ES-I3 (cell line): ENCODE measurements around the gene PALM.

Source experiments
- H3K36me3 ChIP-seq: 2 replicates; pipeline ENCODE4 v1.6.1; 2013; ENCODE audit warnings: mild to moderate bottlenecking, low read length, control low read depth, moderate library complexity; ENCODE audit not compliant: insufficient read depth
- H3K4me1 ChIP-seq: 2 replicates; pipeline ENCODE4 v1.6.1; 2013; ENCODE audit warnings: mild to moderate bottlenecking, control low read depth, low read length; ENCODE audit not compliant: insufficient read depth
- H3K9ac ChIP-seq: 2 replicates; pipeline ENCODE4 v1.6.1; 2013; ENCODE audit warnings: low read depth, mild to moderate bottlenecking, low read length, moderate library complexity
- H3K9me3 ChIP-seq: 2 replicates; pipeline ENCODE4 v1.6.1; 2013; ENCODE audit warnings: mild to moderate bottlenecking, low read length, moderate library complexity; ENCODE audit not compliant: control insufficient read depth, insufficient read depth

The PALM gene

GRCh38 chr19:709965-710571, 1.3 kb downstream of the PALM start:
- Histone ChIP-seq H3K9me3 (no peaks in the 10 kb centered on the region), H3K9ac (peak overlapping the region; percentile 52; the same call in 1 of the 2 replicates), H3K4me1 (peaks cover 9% of the 10 kb centered on the region; the same call in 1 of the 2 replicates), H3K36me3 (no peaks in the 10 kb centered on the region)

- Histone ChIP-seq H3K36me3 (no peaks in the 10 kb centered on the region), H3K9ac (no peak overlapping the region), H3K9me3 (peaks cover 6% of the 10 kb centered on the region), H3K4me1 (peaks cover 9% of the 10 kb centered on the region; the same call in 1 of the 2 replicates)
Measured at GRCh38 chr19:710767-711166, 2.0 kb downstream of the PALM start.

- peaks cover 6% of the 10 kb centered on the region for H3K9me3 ChIP-seq
- peaks cover 9% of the 10 kb centered on the region; the same call in 1 of the 2 replicates for H3K4me1 ChIP-seq
- no peak overlapping the region for H3K9ac ChIP-seq
Measured at GRCh38 chr19:711254-711653, 2.5 kb downstream of the PALM start.

GRCh38 chr19:715347-715746, 6.6 kb downstream of the PALM start:
- Histone ChIP-seq H3K9ac (no peak overlapping the region), H3K4me1 (peaks cover 14% of the 10 kb centered on the region; the same call in 1 of the 2 replicates), H3K9me3 (peaks cover 6% of the 10 kb centered on the region), H3K36me3 (no peaks in the 10 kb centered on the region)

More at GRCh38 chr19:711254-711653, 2.5 kb downstream of the PALM start:
- H3K36me3 ChIP-seq: no peaks in the 10 kb centered on the region

- Histone ChIP-seq H3K9ac (no peak overlapping the region), H3K4me1 (peaks cover 5% of the 10 kb centered on the region; the same call in 1 of the 2 replicates), H3K9me3 (peaks cover 6% of the 10 kb centered on the region), H3K36me3 (no peaks in the 10 kb centered on the region)
Measured at GRCh38 chr19:718251-718951, 9.7 kb downstream of the PALM start.

GRCh38 chr19:718991-719512, 10.3 kb downstream of the PALM start:
- Histone ChIP-seq H3K4me1 (peaks cover 5% of the 10 kb centered on the region; the same call in 1 of the 2 replicates), H3K9me3 (peaks cover 6% of the 10 kb centered on the region), H3K36me3 (no peaks in the 10 kb centered on the region), H3K9ac (no peak overlapping the region)

- H3K4me1 ChIP-seq: peaks cover 5% of the 10 kb centered on the region; the same call in 1 of the 2 replicates
- H3K9ac ChIP-seq: no peak overlapping the region
- H3K36me3 ChIP-seq: no peaks in the 10 kb centered on the region
- peaks cover 6% of the 10 kb centered on the region for H3K9me3 ChIP-seq
Measured at GRCh38 chr19:719636-720344, 11.1 kb downstream of the PALM start.

GRCh38 chr19:720345-721160, 11.8 kb downstream of the PALM start:
- Histone ChIP-seq H3K9me3 (peaks cover 2% of the 10 kb centered on the region), H3K9ac (no peak overlapping the region), H3K4me1 (peaks cover 5% of the 10 kb centered on the region; the same call in 1 of the 2 replicates), H3K36me3 (no peaks in the 10 kb centered on the region)

- peaks cover 5% of the 10 kb centered on the region; the same call in 1 of the 2 replicates for H3K4me1 ChIP-seq
- H3K36me3 ChIP-seq: no peaks in the 10 kb centered on the region
- no peaks in the 10 kb centered on the region for H3K9me3 ChIP-seq
- H3K9ac ChIP-seq: no peak overlapping the region
Measured at GRCh38 chr19:722553-723101, 13.9 kb downstream of the PALM start.

GRCh38 chr19:723247-723646, 14.5 kb downstream of the PALM start:
- Histone ChIP-seq H3K4me1 (peaks cover 3% of the 10 kb centered on the region; the same call in 1 of the 2 replicates), H3K36me3 (no peaks in the 10 kb centered on the region), H3K9me3 (no peaks in the 10 kb centered on the region), H3K9ac (no peak overlapping the region)

- Histone ChIP-seq H3K4me1 (no peaks in the 10 kb centered on the region; the same call in 1 of the 2 replicates), H3K9ac (no peak overlapping the region), H3K36me3 (no peaks in the 10 kb centered on the region), H3K9me3 (no peaks in the 10 kb centered on the region)
Measured at GRCh38 chr19:723714-724113, 15.0 kb downstream of the PALM start.

- H3K9me3 ChIP-seq: no peaks in the 10 kb centered on the region
- no peak overlapping the region for H3K9ac ChIP-seq
- H3K4me1 ChIP-seq: no peaks in the 10 kb centered on the region; the same call in 1 of the 2 replicates
- H3K36me3 ChIP-seq: no peaks in the 10 kb centered on the region
Measured at GRCh38 chr19:725461-726089, 16.8 kb downstream of the PALM start.
